Glutamatergic neuron (in vitro differentiated cells): ENCODE data around the gene MLLT3. TPM values are rescaled to one million over a fixed set of nuclear protein-coding genes. Genes with fewer than 3 reads are reported as not detected.

Experiments used
- DNase-seq: peaks from one replicate; pipeline ENCODE4 v3.0.0; 2022
- H3K27ac Mint-ChIP-seq: one replicate; pipeline ENCODE4 v1.8.0; 2020; ENCODE audit warnings: mild to moderate bottlenecking, mixed read lengths, inconsistent platforms; ENCODE audit not compliant: unreplicated experiment
- H3K27me3 Mint-ChIP-seq: one replicate; pipeline ENCODE4 v1.8.0; 2020; ENCODE audit warnings: mild to moderate bottlenecking, moderate library complexity, mixed read lengths, inconsistent platforms; ENCODE audit not compliant: unreplicated experiment
- H3K36me3 Mint-ChIP-seq: one replicate; pipeline ENCODE4 v1.8.0; 2020; ENCODE audit warnings: mild to moderate bottlenecking, mixed read lengths, inconsistent platforms; ENCODE audit not compliant: unreplicated experiment
- H3K4me1 Mint-ChIP-seq: one replicate; pipeline ENCODE4 v1.8.0; 2020; ENCODE audit warnings: mild to moderate bottlenecking, low read depth, mixed read lengths, inconsistent platforms; ENCODE audit not compliant: unreplicated experiment
- H3K4me3 Mint-ChIP-seq: one replicate; pipeline ENCODE4 v1.8.0; 2020; ENCODE audit warnings: mild to moderate bottlenecking, mixed read lengths, inconsistent platforms; ENCODE audit not compliant: unreplicated experiment
- H3K9me3 Mint-ChIP-seq: one replicate; pipeline ENCODE4 v1.8.0; 2020; ENCODE audit warnings: mild to moderate bottlenecking, moderate library complexity, mixed read lengths, inconsistent platforms; ENCODE audit not compliant: unreplicated experiment
- CTCF ChIP-seq: fragments of 200-600 bp; sonication (generic); IDR thresholded peaks from one replicate; pipeline ENCODE4 v1.5.0; 2021; ENCODE audit not compliant: partially characterized antibody, unreplicated experiment
- total RNA-seq: library from RNA; stranded (reverse); fragmentation: NEBNext Ultra II Directional; extraction: Animal tissue kit (Norgen Biotek cat#: 25700); gene quantifications from one replicate; pipeline ENCODE4 v1.2.1, GENCODE V29; 2021; ENCODE audit not compliant: unreplicated experiment

MLLT3 gene
- total RNA-seq, 1 donor from 2014 or later = 11.7 TPM

- Mint-ChIP-seq H3K4me1 (peaks cover 18% of the 10 kb centered on the region), H3K4me3 (no peak overlapping the region), H3K9me3 (peaks cover 2% of the 10 kb centered on the region), H3K27ac (no peak overlapping the region), H3K27me3 (peaks cover 1% of the 10 kb centered on the region), H3K36me3 (no peaks in the 10 kb centered on the region)
- TF ChIP-seq CTCF = no peak
- no peak for DNase-seq
These were observed 116.0 kb downstream of the MLLT3 start for GRCh38 chr9:20506099-20506900.

- H3K4me3 Mint-ChIP-seq = no peak overlapping the region
- H3K27ac Mint-ChIP-seq = no peak overlapping the region
- peaks cover 1% of the 10 kb centered on the region for H3K27me3 Mint-ChIP-seq
- no peaks in the 10 kb centered on the region for H3K36me3 Mint-ChIP-seq
- TF ChIP-seq CTCF = no peak
- peaks cover 18% of the 10 kb centered on the region for H3K4me1 Mint-ChIP-seq
- no peak for DNase-seq
- H3K9me3 Mint-ChIP-seq = peaks cover 2% of the 10 kb centered on the region
These were observed 116.7 kb downstream of the MLLT3 start for GRCh38 chr9:20505574-20505973.

- Mint-ChIP-seq H3K27ac (no peak overlapping the region), H3K36me3 (no peaks in the 10 kb centered on the region), H3K9me3 (peaks cover 2% of the 10 kb centered on the region), H3K4me3 (no peak overlapping the region), H3K27me3 (peaks cover 1% of the 10 kb centered on the region), H3K4me1 (peaks cover 18% of the 10 kb centered on the region)
- TF ChIP-seq CTCF = no peak
- DNase-seq = no peak
These were observed 117.4 kb downstream of the MLLT3 start for GRCh38 chr9:20504930-20505329.

- Mint-ChIP-seq H3K36me3 (no peaks in the 10 kb centered on the region), H3K27me3 (no peaks in the 10 kb centered on the region), H3K4me3 (no peak overlapping the region), H3K27ac (no peak overlapping the region), H3K9me3 (peaks cover 3% of the 10 kb centered on the region), H3K4me1 (peaks cover 3% of the 10 kb centered on the region)
- no peak for DNase-seq
- TF ChIP-seq CTCF = no peak
These were observed 122.2 kb downstream of the MLLT3 start for GRCh38 chr9:20500101-20500500.

GRCh38 chr9:20499013-20499412 lies 123.3 kb downstream of the MLLT3 start:
- Mint-ChIP-seq H3K4me3 (no peak overlapping the region), H3K27ac (no peak overlapping the region), H3K9me3 (peaks cover 3% of the 10 kb centered on the region), H3K4me1 (peaks cover 5% of the 10 kb centered on the region), H3K27me3 (no peaks in the 10 kb centered on the region), H3K36me3 (no peaks in the 10 kb centered on the region)
- DNase-seq = no peak
- no peak for TF ChIP-seq CTCF
